GM12873 (cell line): Measurements from ENCODE around the gene FAM13B.

Experiments
- CTCF ChIP-seq: IDR thresholded peaks from 2 replicates; pipeline ENCODE4 v1.5.1; 2012; ENCODE audit warnings: low read depth, mild to moderate bottlenecking, moderate library complexity, low read length, control low read depth; ENCODE audit not compliant: insufficient read depth; ENCODE audit errors: missing control alignments

FAM13B gene

GRCh38 chr5:137923856-137924255 lies 109.0 kb downstream of the FAM13B start:
- no peak for TF ChIP-seq CTCF

- TF ChIP-seq CTCF, result no peak
Observed at GRCh38 chr5:137921931-137922330, 110.9 kb downstream of the FAM13B start.

- TF ChIP-seq CTCF, result no peak
Observed at GRCh38 chr5:137916923-137917322, 116.0 kb downstream of the FAM13B start.

GRCh38 chr5:137914758-137915157 lies 118.1 kb downstream of the FAM13B start:
- TF ChIP-seq CTCF, result no peak

GRCh38 chr5:137902408-137903133 lies 130.3 kb downstream of the FAM13B start:
- no peak for TF ChIP-seq CTCF

GRCh38 chr5:137901011-137901817 lies 131.7 kb downstream of the FAM13B start:
- TF ChIP-seq CTCF, result no peak

GRCh38 chr5:137899493-137899892 lies 133.4 kb downstream of the FAM13B start:
- no peak for TF ChIP-seq CTCF
